GM21717 (cell line): ENCODE measurements around the gene OCIAD2.
"Not testable (repeated sequence)": the region's sequence is repeated elsewhere in the genome, so short reads cannot be mapped to it uniquely, and the experiment has no call there.

Experiments
- ATAC-seq: cut with Tn5 transposase; IDR thresholded peaks from one replicate; pipeline ENCODE4 v1.9.1; 2021; ENCODE audit warnings: mild to moderate bottlenecking, moderate library complexity; ENCODE audit not compliant: unreplicated experiment

The OCIAD2 gene

GRCh38 chr4:48907706-48908477 lies 1.3 kb upstream of the OCIAD2 start:
- ATAC-seq: no peak

GRCh38 chr4:48905363-48906015 lies 1.1 kb downstream of the OCIAD2 start:
- ATAC-seq: no peak

- ATAC-seq: no peak
Observed at GRCh38 chr4:48904541-48905142, 1.9 kb downstream of the OCIAD2 start.

GRCh38 chr4:48904101-48904500 lies 2.5 kb downstream of the OCIAD2 start:
- no peak for ATAC-seq

DNA sequence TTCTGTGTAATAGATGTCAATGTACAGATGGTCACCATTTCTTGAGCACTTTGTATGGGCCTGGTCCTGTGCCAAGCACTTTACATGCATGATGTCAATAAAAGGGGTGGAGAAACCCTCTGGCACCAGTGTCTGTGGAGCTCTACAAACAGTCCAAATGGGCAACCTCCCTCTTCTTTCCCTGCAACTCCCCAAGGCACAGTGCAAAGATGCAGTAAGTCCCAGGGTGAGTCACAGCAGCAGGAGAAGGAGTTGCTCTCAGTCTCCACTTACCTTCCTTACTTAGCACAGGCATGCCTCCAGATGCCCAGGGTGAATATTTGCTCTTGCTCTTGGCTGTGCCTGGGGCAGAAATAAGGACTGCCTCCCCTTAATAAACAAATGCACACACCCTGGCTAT lies 4.3 kb downstream of the OCIAD2 start:
- no peak for ATAC-seq

- ATAC-seq: no peak
Observed at GRCh38 chr4:48901196-48901595, 5.4 kb downstream of the OCIAD2 start.

- ATAC-seq: no peak
Observed at GRCh38 chr4:48899950-48900349, 6.6 kb downstream of the OCIAD2 start.

DNA sequence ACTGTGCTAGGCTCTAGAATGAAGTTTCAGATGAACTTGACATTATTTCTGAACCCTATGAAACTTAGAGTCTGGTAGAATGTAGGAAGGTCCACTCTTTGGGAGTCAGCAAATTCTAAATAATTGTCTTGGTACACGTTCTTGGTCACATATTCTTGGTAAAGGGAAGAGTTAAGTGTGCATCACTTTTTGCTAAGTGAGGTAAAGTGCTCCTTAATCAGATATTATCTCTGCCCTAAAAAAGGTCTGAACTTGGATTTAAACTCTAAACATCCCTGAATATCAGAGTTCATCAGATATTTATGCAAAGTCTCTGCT lies 7.2 kb downstream of the OCIAD2 start:
- ATAC-seq: no peak

GRCh38 chr4:48898733-48899431 lies 7.7 kb downstream of the OCIAD2 start:
- no peak for ATAC-seq

- no peak for ATAC-seq
Observed at GRCh38 chr4:48896845-48897244, 9.7 kb downstream of the OCIAD2 start.

- no peak for ATAC-seq
Observed at GRCh38 chr4:48891028-48891619, 15.4 kb downstream of the OCIAD2 start.

GRCh38 chr4:48889750-48890149 lies 16.8 kb downstream of the OCIAD2 start:
- ATAC-seq: not testable (repeated sequence)

DNA sequence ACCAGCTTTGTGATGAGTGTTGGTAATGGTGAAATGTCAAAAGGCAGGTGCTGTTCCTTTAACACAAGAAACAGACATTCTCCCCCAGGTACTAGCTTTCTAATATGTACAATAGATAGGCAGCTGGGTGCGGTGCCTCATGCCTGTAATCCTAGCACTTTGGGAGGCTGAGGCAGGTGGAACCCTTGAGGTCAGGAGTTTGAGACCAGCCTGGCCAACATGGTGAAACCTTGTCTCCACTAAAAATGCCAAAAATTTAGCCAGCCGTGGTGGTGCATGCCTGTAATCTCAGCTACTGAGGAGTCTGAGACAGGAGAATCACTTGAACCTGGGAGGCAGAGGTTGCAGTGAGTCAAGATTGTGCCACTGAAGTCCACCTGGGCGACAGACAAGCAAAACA lies 24.9 kb downstream of the OCIAD2 start:
- not testable (repeated sequence) for ATAC-seq

DNA sequence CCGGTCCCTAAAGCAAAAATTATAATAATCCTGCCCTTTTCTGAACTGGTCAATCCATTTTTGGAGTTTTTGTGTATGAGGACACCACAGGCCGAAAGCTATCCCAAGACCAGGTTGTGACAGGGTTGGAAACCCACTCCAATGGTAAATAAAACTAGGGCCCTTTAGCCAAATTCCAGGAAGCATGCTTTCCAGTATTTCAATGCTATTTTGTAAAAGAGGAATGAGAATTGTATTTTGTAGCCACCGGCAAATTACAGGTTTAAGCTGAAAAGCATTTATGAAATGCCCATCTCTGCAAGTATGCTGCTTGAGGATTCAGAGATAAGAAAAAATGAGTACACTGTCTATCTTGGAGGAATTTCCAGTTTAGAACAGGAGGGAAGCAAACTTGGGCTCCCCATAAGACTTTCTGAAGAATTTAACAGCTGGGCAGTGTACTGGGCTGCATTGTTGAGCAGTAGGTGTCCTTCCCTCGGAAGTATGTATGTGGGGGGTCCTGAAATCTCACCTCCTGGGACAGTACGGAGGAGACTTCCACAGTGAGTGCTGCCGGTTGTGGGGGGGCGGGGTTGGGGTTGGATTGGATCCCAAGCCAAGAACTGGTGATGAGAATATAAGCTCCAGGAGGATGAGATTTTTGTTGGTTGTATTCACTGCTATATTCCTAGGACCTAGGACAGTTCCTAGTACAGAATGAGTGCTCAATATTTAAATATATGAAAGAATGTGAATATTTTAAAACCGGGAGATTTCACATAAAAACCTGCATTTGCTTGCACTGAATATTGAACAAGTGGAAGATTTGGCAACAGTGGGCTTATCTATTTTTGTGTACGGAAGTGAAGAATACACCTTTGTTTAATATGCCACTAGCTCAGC lies 26.8 kb downstream of the OCIAD2 start:
- no peak for ATAC-seq

GRCh38 chr4:48877827-48878535 lies 28.6 kb downstream of the OCIAD2 start:
- no peak for ATAC-seq

DNA sequence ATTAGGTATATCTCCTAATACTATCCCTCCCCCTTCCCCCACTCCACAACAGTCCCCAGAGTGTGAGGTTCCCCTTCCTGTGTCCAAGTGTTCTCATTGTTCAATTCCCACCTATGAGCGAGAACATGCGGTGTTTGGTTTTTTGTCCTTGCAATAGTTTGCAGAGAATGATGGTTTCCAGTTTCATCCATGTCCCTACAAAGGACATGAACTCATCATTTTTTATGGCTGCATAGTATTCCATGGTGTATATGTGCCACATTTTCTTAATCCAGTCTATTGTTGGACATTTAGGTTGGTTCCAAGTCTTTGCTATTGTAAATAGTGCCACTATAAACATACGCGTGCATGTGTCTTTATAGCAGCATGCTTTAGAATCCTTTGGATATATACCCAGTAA lies 41.9 kb downstream of the OCIAD2 start:
- not testable (repeated sequence) for ATAC-seq

DNA sequence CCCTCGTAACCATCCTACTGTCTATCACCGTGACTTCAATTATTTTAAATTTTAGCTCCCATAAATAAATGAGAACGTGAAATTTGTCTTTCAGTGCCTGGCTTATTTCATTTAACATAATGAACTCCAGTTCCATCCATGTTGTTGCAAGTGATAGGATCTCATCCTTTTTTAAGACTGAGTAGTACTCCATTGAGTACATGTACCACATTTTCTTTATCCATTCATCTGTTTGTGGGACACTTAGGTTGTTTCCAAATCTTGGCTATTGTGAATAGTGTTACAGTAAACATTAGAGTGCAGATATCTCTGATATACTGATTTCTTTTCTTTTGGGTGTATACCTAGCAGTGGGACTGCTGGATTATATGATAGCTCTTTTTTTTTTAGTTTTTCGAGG lies 42.8 kb downstream of the OCIAD2 start:
- no peak for ATAC-seq

DNA sequence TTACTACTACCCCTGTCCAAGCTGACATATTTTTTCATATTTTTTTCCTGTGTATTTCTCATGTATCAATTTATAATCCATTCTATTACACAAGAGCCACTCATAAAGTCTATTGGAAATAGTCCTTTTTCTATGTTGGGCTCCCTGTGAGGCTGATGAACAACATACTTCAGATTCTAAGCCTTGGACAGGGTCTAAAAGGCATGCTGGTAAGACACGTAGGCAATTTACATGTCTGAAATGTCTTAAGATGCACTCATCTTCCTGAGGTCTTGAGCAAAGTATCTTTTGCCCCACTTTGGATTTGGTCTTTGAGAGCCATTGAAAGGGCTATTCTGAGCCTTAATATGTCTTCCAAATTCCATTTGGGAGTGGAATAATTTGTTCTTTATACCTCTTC lies 43.9 kb downstream of the OCIAD2 start:
- no peak for ATAC-seq

- no peak for ATAC-seq
Observed at GRCh38 chr4:48862038-48862437, 44.5 kb downstream of the OCIAD2 start.

DNA sequence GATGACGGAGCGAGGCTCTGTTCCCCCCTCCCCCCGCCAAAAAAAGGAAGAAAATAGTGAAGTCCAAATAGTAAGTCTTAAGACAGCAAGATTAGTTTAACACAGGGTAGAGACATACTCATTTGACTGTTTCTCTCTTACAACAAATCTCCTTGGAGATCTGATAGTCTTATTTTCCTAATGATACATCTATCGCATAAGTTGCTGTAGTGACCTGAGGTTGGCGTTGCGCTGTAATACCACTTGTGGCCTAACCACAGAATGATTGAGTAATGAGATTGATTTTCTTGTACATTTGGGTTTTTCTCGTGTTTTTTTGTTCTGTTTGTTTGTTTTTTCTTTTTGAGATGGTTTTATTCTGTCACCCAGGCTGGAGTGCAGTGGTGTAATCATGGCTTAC lies 48.4 kb downstream of the OCIAD2 start:
- ATAC-seq: no peak
